Measurements from ENCODE around the gene RNF31.

RNF31 gene

DNA sequence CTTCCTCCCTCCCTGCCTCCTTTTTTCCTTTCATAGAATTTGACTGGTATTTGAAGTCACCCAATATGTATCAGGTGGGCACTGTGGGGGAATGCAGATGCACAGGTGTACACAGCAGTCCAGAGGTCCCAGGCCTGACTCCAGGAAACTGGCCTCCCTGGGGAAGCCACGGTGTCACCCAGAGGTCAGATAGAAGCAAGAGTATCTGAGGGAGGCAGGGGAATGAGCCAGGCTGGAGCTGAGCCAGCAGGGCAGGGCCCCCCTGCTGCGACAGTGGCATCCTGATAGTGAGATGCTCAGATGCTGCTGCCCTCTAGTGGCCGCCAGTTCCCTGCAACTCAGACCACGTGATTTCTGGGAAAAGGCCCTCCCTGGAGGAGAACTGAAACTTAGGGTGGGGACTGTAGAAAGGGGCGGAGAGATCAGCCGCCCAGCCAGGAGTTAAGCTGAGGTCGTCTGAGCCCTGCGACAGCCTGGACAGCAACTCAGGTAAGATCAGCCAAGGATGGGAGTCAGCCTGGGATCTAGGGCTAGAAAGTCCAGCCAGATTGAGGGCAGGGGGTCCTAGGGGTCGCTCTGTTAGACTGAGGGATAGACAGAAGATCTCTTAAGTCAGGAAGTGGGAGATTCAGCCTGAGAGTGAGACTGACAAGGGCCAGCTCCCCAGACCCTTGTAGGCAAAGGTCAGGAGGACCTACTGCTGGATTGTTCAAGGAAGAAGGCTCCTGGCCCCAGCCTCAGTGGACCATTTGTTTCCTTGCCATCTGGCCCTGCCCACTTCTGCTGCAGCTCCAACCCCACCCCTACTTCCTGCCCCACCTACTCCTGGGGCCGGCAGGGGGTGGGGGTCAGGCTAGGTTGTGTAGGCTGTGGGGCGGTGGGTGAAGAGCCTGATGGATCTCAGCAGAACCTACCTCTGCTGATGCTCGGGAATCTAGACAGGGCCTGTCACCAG, 13.8 kb downstream of the RNF31 start, which contains the start of gene IRF9:
IRF9 (plus strand) TSS at position 416 of the 955 bp plus-strand sequence. CDS start 880 bp downstream, outside the sequence.
- peak; percentile 98 to 99 for DNase-seq

- DNase-seq: peak; percentile 26 to 44
Measured at GRCh38 chr14:24162093-24162492, 14.8 kb downstream of the RNF31 start.

GRCh38 chr14:24164518-24164991, 17.3 kb downstream of the RNF31 start:
- DNase-seq: no peak

- DNase-seq: no peak
Measured at GRCh38 chr14:24165785-24166184, 18.5 kb downstream of the RNF31 start.

DNA sequence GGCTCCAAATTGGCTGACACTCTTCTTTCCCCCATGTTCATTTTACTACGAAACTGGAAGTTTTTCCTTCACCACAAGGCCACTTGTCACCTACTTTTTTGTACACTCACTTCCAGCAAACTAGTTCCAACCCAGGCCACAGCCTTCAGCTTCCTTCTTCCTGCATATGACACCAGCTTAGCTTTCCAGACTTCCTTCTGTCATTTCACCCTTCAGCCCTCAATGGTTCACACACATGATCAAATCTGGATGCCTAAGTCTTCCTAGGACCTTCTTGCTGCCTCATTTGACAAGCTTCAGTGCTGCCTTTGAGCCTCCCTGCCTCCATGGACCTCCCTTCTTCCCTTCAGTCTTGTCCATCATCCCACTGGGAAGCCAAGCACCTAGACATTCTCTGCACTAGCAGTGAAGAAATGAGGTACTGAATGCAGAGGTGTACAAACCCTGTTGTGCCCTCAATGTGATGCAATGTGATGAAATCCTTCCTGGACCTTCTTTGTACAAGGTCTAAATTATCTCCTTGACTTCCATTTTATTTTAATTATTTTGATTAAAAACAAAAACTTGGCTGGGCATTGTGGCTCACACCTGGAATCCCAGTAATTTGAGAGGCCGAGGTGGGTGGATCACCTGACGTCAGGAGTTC, 20.3 kb downstream of the RNF31 start:
- no peak for DNase-seq

DNA sequence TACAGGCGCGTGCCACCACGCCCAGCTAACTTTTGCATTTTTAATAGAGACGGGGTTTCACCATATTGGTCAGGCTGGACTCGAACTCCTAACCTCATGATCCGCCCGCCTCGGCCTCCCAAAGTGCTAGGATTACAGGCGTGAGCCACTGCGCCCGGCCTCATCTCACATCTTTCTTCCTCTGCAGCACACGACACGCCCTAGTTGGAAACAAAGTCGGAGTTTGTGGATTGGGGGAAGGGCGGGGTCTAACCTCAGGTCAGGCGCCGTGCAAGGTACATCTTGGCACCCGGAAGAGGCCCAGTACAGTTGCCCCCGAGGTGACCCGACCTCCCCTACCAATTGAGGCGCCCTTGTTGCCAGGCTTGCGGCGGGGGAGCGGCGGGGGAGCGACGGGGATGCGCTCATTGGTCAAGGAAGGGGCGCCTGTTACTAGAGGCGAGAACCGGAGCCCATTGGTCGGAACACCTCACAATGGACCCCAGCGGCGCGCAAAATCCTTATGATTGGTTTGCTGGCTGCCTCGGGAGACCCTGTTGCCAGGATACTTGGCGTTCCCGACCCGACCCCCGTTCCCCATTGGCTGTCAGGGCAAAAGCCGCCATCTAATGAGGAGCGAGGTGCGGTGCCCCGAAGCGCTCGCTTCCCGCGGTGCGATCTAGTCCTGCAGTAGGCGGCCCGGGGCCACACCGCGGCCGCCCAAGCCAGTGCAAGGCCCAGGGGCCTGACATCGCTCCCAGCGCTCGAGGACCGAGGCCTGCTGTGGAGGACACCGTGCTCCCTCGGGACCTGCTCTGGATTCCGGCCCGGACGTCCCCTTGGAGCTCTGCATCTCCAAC, 24.3 kb downstream of the RNF31 start, which contains the start of gene REC8:
REC8 (plus strand) TSS at position 659 of the 839 bp plus-strand sequence. CDS start 473 bp downstream, outside the sequence.
- DNase-seq: peak; percentile 67 to 73

- no peak for DNase-seq
Measured at GRCh38 chr14:24172261-24172860, 25.1 kb downstream of the RNF31 start.

GRCh38 chr14:24172871-24173281, 25.6 kb downstream of the RNF31 start:
- no peak for DNase-seq

- DNase-seq: no peak
Measured at GRCh38 chr14:24176599-24176998, 29.3 kb downstream of the RNF31 start.

GRCh38 chr14:24177041-24177825, 29.9 kb downstream of the RNF31 start:
- DNase-seq: no peak

GRCh38 chr14:24177891-24178290, 30.6 kb downstream of the RNF31 start:
- DNase-seq: no peak

DNA sequence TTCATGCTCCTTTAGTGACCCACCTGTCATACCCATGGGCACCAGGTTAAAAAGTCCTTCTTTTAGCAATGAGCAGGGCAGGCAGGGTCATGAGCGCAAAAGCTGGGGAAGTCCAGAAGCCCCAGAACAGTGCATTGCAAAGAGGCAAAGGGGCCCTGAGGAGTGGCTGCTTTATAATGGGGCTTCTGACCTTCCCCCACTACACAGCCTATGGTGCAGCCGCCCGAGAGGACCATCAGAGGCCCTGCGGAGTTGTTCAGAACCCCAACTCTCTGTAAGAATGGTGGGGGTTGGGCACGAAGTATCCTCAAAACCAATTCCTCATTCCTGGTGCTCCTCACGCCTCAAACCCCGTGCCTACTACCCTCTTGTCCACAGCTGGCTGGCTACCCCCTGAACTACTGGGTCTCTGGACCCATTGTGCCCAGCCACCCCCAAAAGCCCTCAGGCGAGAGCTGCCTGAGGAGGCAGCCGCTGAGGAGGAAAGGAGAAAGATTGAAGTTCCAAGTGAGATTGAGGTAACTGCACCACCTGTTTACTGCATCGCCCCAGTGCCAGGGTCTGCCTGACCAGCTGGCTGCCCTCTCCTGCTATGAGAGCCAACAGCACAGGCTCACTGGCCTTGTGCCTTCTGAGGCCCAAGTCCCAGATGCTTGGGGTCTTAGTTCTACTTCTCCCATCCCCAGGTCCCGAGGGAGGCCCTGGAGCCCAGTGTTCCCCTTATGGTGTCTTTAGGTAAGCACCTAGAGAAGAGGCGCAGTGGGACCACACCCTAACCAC, 31.3 kb downstream of the RNF31 start:
- DNase-seq: no peak

GRCh38 chr14:24179294-24179960, 32.1 kb downstream of the RNF31 start:
- no peak for DNase-seq

GRCh38 chr14:24179961-24180796, 32.9 kb downstream of the RNF31 start:
- no peak for DNase-seq

GRCh38 chr14:24181371-24182077, 34.2 kb downstream of the RNF31 start:
- no peak for DNase-seq

DNA sequence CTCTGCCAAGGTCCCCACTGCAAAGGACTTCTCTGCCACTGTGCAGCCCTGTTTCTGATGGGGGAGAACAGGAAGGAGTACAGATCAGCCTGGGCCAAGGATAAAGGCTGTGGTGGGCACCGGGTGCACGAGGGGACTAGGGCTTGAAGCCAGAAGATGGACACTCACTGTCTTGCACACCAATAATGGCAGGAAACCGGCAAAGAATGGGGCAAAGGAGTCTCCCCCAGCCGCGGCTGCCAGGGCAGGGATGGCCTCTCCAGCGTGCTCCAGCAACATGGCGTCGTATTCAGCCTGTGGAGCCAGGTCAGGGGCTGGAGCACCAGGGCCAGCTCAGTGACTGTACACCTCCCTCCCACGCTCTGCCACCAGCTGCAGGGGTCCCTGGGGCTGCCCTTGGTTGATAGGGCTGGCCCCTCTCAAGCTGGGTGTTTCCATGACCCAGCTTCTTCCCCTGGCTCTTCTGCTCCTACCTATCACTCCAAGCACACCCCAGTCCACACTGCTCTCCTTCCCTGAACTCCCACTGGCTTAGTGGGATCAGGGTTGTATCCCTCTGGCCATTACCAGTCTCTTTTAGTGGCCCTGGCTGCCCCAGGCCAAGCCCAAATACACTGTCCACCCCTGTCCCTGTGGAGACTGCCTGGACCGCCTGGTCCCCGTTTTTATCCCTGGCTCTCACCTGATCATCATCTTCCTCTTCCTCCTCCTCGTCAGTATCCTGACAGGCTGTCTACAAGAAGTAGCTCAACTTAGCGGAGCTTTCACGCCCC, 35.0 kb downstream of the RNF31 start:
- DNase-seq: no peak

- DNase-seq: no peak
Measured at GRCh38 chr14:24183014-24183481, 35.8 kb downstream of the RNF31 start.

All from stimulated activated CD4-positive, alpha-beta T cell treated with anti-CD3 and anti-CD28 coated beads, Interleukin-2, amount 100 ng/mL, for 24 hours (primary cell).